Measurements from ENCODE around the gene GGACT.
A peak's percentile ranks its signal among the peaks of the same experiment; 100 is the strongest.

The GGACT gene

DNA sequence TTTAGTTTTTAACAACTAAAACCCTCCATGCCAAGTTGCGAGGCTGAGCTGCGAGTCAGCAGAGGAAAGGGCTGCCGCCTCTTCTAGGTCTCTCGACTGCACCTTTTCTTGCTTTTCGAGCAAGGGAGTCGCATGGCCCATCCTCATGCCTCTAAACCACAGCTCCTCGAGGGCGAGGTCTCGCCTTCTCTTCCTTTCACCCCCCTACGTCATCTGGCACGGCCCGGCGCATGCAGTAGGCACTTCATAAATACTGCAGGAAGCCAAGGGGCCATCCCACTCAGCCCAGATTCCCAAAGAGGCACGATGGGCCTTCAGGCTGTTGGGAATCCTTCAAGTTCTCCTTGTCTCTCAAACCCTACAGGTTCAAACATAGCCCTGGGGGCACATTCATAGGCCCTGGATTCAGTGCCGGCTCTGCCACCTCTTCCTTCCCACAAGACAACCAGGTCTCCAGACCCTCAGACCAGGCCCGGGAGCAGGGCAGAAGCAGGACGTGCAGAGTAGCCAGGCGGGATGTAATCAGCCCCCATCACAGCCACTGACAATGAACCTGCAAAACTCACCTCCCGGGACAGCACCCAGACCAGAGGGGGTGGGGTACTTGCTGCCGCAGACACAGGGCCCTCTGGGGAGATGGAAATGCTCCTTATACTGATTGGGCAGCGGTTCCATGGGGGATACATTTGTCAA lies 41.7 kb downstream of the GGACT start:
- DNase-seq (ENCODE audit: low read depth): no peak
- TF ChIP-seq, protein P1, sequence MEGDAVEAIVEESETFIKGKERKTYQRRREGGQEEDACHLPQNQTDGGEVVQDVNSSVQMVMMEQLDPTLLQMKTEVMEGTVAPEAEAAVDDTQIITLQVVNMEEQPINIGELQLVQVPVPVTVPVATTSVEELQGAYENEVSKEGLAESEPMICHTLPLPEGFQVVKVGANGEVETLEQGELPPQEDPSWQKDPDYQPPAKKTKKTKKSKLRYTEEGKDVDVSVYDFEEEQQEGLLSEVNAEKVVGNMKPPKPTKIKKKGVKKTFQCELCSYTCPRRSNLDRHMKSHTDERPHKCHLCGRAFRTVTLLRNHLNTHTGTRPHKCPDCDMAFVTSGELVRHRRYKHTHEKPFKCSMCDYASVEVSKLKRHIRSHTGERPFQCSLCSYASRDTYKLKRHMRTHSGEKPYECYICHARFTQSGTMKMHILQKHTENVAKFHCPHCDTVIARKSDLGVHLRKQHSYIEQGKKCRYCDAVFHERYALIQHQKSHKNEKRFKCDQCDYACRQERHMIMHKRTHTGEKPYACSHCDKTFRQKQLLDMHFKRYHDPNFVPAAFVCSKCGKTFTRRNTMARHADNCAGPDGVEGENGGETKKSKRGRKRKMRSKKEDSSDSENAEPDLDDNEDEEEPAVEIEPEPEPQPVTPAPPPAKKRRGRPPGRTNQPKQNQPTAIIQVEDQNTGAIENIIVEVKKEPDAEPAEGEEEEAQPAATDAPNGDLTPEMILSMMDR (IDR thresholded peaks at IDR 0.05; ENCODE audit: control insufficient read depth, insufficient read depth, low read depth, low read length, missing control alignments): no peak
- H3K4me3 ChIP-seq (ENCODE audit: control insufficient read depth, low read depth, low read length): no peak overlapping the region

DNA sequence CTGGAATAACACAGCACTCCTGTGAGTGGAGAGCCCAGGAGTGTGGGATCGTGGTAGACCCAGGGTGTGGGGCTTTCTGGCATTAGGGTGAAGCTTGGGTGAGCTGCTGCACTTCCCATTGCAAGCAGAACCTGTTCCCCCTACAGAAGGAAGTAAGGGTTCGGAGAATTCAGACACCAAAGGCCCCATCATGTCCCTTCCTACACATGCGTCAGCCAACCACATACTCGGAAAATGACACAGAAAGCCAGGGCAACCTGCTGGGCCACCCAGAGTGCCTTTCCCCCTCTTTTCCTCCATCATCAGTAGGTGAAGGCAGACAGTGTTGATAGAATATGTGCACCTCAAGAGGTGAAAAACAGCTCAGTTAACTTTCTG lies 42.9 kb downstream of the GGACT start:
- TF ChIP-seq, protein P1 (IDR thresholded peaks at IDR 0.05; ENCODE audit: control insufficient read depth, insufficient read depth, low read depth, low read length, missing control alignments): no peak
- no peak overlapping the region for H3K4me3 ChIP-seq (ENCODE audit: control insufficient read depth, low read depth, low read length)
- DNase-seq (ENCODE audit: low read depth): no peak

DNA sequence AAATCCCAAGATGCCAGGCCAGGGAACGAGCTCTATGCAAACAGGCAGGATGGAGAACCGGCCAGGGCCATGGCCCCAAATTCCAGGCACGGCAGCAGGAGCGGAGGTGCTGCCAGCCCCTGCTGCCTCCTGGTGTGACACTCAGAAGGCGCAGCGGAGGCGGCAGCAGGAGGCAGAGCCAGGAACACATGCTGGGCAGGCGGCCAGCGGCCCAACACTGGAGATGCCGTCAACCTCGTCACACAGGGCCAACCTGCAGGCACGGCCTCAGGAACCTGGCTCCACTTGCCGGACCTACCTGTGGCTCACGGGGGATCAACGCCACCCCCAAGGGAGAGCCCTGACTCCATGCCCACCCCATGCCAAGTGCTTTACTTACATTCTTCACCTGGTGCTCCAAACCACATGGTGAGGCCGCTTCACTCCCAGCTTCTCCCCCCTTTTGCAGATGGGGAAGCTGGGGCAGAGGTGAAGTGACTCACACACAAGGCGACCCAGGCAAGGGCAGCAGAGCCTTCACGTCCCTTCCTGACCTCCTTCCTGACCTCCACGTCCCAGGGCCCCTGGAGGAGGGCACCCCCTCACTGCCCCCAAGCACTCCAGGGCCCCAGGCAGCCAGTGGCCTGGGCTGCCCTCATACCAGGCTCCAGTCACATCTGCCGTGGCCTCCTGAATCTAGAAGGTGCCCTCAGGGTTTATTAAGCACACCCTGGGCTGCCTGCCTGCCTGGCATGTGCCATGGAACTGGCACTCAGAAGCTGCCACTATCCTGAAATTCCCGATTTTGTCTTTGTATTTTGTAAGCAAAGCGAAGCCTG lies 43.5 kb downstream of the GGACT start:
- no peak overlapping the region for H3K4me3 ChIP-seq (ENCODE audit: control insufficient read depth, low read depth, low read length)
- no peak for DNase-seq (ENCODE audit: low read depth)
- TF ChIP-seq, protein P1 (IDR thresholded peaks at IDR 0.05; ENCODE audit: control insufficient read depth, insufficient read depth, low read depth, low read length, missing control alignments): no peak

DNA sequence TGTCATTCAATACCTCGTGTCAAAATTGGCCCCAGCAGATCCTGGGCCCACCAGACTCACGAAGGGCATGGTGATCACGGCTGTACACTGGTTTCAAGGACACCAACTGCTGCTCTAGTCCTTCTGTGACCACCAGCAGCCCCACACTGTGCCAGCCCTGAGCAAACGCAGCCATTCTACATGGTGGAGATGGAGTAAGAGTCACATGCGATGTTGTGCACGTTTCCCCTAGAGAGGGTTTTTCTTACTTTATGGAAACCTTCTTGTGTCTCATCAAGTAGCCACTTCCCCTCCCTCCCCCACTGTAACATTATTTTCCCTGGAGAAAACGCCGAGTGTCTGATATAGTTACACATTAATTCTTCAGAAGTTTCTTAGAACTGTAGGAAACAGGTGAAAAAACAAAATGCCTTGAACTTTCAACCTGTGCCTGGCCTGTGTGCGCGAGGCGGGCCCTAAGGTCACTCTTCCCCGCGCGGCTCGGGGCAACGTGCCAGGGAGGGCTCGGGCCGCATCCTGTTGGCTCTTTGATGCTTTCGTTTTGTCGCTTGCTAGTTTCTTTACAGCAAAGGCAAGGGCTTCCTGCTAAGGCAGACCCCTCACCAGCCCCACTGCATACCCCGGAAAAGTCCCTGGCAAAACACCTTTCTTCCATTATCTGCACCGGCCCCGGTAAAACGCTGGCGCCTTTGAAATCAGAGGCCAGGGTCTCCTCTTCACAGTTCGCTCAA lies 44.6 kb downstream of the GGACT start:
- H3K4me3 ChIP-seq (ENCODE audit: control insufficient read depth, low read depth, low read length): no peak overlapping the region
- no peak for DNase-seq (ENCODE audit: low read depth)
- TF ChIP-seq, protein P1 (IDR thresholded peaks at IDR 0.05; ENCODE audit: control insufficient read depth, insufficient read depth, low read depth, low read length, missing control alignments): no peak

DNA sequence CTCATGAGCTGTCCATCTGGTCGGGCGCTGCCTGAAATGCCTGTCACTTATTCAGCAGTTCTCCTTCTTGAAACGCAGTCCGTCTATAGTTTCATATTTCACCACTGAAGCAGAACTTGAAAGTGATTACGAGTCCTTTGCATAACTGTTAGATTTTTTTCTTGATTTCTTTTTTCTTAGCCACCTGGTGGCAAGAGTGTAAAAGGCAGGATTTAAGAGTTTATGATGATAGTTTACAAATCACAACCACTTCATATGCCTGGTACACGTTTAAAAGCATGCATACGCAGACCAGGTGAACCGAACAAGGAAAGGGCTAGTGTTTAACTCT lies 45.8 kb downstream of the GGACT start:
- peak; percentile 59 for DNase-seq (ENCODE audit: low read depth)
- no peak overlapping the region for H3K4me3 ChIP-seq (ENCODE audit: control insufficient read depth, low read depth, low read length)
- TF ChIP-seq, protein P1 (IDR thresholded peaks at IDR 0.05; ENCODE audit: control insufficient read depth, insufficient read depth, low read depth, low read length, missing control alignments): peak; percentile 54

DNA sequence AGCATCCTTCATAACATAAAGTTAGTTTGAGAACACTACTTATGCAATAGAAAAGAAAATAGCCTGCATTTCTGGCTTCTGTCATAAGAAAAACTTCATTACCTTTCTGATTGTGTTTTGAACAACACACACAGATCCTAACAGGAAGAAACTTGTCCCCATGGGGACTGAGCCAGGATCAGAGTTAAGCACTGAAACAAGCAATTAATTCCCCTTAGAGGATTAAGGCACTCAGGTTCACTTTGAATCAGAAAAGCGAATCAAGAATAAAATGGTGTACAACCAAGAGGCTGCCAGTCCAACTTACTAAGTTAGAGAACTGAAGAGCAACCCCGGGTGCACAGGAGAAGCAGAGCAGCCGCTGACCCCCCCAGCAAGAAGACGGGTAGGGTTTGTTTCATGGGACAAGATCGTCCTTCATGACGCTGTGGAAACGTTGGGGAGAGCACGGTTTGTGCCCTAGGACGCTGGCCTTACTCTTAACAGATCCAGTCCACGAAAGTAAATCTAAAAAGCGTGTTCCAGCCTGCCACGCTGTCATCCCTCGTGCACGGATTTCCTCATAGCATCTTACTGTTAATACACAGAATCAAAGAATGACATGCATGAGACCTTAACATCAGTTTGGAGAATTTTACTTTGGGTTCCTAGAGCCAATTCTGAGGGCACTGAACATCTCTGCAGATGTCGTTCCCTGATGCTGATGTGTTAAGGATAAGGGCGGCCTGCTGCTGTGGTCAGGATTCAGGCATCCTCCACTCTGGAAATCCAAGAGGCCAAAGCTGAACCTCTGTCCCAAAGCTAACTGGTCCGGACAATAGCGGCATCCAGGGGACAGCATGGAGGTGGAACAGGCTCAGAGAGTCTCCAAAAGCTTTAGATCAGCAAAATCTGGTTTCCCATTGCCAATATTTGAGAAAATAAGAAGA lies 46.4 kb downstream of the GGACT start:
- TF ChIP-seq, protein P1 (IDR thresholded peaks at IDR 0.05; ENCODE audit: control insufficient read depth, insufficient read depth, low read depth, low read length, missing control alignments): no peak
- no peak overlapping the region for H3K4me3 ChIP-seq (ENCODE audit: control insufficient read depth, low read depth, low read length)
- no peak for DNase-seq (ENCODE audit: low read depth)
